ENCODE results near the gene DNAJB13.

GRCh38 chr11:73971175-73971719, 20.4 kb downstream of the DNAJB13 start:
- TF ChIP-seq, protein P1, sequence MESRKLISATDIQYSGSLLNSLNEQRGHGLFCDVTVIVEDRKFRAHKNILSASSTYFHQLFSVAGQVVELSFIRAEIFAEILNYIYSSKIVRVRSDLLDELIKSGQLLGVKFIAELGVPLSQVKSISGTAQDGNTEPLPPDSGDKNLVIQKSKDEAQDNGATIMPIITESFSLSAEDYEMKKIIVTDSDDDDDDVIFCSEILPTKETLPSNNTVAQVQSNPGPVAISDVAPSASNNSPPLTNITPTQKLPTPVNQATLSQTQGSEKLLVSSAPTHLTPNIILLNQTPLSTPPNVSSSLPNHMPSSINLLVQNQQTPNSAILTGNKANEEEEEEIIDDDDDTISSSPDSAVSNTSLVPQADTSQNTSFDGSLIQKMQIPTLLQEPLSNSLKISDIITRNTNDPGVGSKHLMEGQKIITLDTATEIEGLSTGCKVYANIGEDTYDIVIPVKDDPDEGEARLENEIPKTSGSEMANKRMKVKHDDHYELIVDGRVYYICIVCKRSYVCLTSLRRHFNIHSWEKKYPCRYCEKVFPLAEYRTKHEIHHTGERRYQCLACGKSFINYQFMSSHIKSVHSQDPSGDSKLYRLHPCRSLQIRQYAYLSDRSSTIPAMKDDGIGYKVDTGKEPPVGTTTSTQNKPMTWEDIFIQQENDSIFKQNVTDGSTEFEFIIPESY (IDR thresholded peaks at IDR 0.05), result no peak
- no peak for TF ChIP-seq EP300 (IDR thresholded peaks at IDR 0.05; ENCODE audit: borderline replicate concordance in 1 of 2, control insufficient read depth in 1 of 2, low read depth in 2 of 2, low read length in 2 of 2)
- TF ChIP-seq, protein P2, sequence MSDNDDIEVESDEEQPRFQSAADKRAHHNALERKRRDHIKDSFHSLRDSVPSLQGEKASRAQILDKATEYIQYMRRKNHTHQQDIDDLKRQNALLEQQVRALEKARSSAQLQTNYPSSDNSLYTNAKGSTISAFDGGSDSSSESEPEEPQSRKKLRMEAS (IDR thresholded peaks at IDR 0.05; ENCODE audit: low read depth, low read length), result no peak
- no peak for TF ChIP-seq BMI1 (IDR thresholded peaks at IDR 0.05; ENCODE audit: borderline replicate concordance)
- TF ChIP-seq, protein P3, sequence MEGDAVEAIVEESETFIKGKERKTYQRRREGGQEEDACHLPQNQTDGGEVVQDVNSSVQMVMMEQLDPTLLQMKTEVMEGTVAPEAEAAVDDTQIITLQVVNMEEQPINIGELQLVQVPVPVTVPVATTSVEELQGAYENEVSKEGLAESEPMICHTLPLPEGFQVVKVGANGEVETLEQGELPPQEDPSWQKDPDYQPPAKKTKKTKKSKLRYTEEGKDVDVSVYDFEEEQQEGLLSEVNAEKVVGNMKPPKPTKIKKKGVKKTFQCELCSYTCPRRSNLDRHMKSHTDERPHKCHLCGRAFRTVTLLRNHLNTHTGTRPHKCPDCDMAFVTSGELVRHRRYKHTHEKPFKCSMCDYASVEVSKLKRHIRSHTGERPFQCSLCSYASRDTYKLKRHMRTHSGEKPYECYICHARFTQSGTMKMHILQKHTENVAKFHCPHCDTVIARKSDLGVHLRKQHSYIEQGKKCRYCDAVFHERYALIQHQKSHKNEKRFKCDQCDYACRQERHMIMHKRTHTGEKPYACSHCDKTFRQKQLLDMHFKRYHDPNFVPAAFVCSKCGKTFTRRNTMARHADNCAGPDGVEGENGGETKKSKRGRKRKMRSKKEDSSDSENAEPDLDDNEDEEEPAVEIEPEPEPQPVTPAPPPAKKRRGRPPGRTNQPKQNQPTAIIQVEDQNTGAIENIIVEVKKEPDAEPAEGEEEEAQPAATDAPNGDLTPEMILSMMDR (IDR thresholded peaks at IDR 0.05 in 2 of 3, conservative IDR thresholded peaks at IDR 0.05 in 1 of 3; ENCODE audit: control insufficient read depth in 2 of 3, extremely low read depth in 1 of 3, insufficient read depth in 1 of 3, low read depth in 3 of 3, low read length in 3 of 3), result no peak
- no peak for TF ChIP-seq PBX3 (IDR thresholded peaks at IDR 0.05; ENCODE audit: insufficient replicate concordance, low read depth, low read length)
- TF ChIP-seq HDGF (IDR thresholded peaks at IDR 0.05), result no peak

Data from GM12878 (cell line).